Subcutaneous abdominal adipose tissue (tissue), 5 donors: ENCODE data around the gene PRRX2.

Experiments
- H3K27ac ChIP-seq: one replicate; pipeline ENCODE4 v1.7.0; 2013; ENCODE audit warnings: low read depth, mild to moderate bottlenecking, inconsistent platforms, low read length, moderate library complexity
- H3K27me3 ChIP-seq, 5 donors: one replicate each; pipeline ENCODE4 v1.7.0; 2013; ENCODE audit warnings: low read length in 5 of 5, inconsistent platforms in 1 of 5; ENCODE audit not compliant: control insufficient read depth in 5 of 5, insufficient read depth in 4 of 5
- H3K36me3 ChIP-seq, 5 donors: one replicate each; pipeline ENCODE4 v1.7.0; 2013; ENCODE audit warnings: low read length in 5 of 5; ENCODE audit not compliant: control insufficient read depth in 5 of 5, insufficient read depth in 5 of 5
- H3K4me1 ChIP-seq, 5 donors: one replicate each; pipeline ENCODE4 v1.7.0; 2013; ENCODE audit warnings: low read length in 5 of 5, mild to moderate bottlenecking in 3 of 5, moderate library complexity in 1 of 5; ENCODE audit not compliant: control insufficient read depth in 5 of 5, insufficient read depth in 5 of 5
- H3K4me3 ChIP-seq, 5 donors: one replicate each; pipeline ENCODE4 v1.7.0; 2013; ENCODE audit warnings: low read length in 5 of 5, low read depth in 1 of 5
- H3K9ac ChIP-seq, 5 donors: one replicate each; pipeline ENCODE4 v1.7.0; 2013; ENCODE audit warnings: low read length in 5 of 5, mild to moderate bottlenecking in 4 of 5, moderate library complexity in 3 of 5
- H3K9me3 ChIP-seq, 5 donors: one replicate each; pipeline ENCODE4 v1.7.0; 2013; ENCODE audit warnings: low read length in 5 of 5; ENCODE audit not compliant: control insufficient read depth in 5 of 5
- donor health status: healthy.
- donor health status: healthy.
- donor health status: healthy.
- donor health status: healthy.
- donor health status: healthy.

Gene PRRX2

GRCh38 chr9:129643706-129644105 is 21.7 kb upstream of the PRRX2 start:
- H3K9me3 ChIP-seq = no peaks in the 10 kb centered on the region
- peaks cover 10 to 31% (median 27%) of the 10 kb centered on the region in 5 donors for H3K4me1 ChIP-seq
- no peak overlapping the region for H3K9ac ChIP-seq
- no peak overlapping the region for H3K27ac ChIP-seq
- peaks cover 0 to 11% (median 7%) of the 10 kb centered on the region in 5 donors for H3K36me3 ChIP-seq
- H3K27me3 ChIP-seq = no peaks in the 10 kb centered on the region
- no peak overlapping the region for H3K4me3 ChIP-seq

- Histone ChIP-seq H3K27me3 (no peaks in the 10 kb centered on the region), H3K4me3 (no peak overlapping the region), H3K9ac (no peak overlapping the region), H3K4me1 (peaks cover 10 to 31% (median 27%) of the 10 kb centered on the region in 5 donors), H3K36me3 (peaks cover 0 to 4% (median under 1%) of the 10 kb centered on the region in 5 donors), H3K27ac (no peak overlapping the region), H3K9me3 (no peaks in the 10 kb centered on the region)
These were observed 21.1 kb upstream of the PRRX2 start for GRCh38 chr9:129644365-129644764.

- no peaks in the 10 kb centered on the region for H3K9me3 ChIP-seq
- H3K9ac ChIP-seq = no peak overlapping the region
- no peak overlapping the region for H3K27ac ChIP-seq
- no peak overlapping the region for H3K4me3 ChIP-seq
- H3K4me1 ChIP-seq = peaks cover 10 to 28% (median 24%) of the 10 kb centered on the region in 5 donors
- H3K36me3 ChIP-seq = no peaks in the 10 kb centered on the region
- H3K27me3 ChIP-seq = no peaks in the 10 kb centered on the region
These were observed 20.5 kb upstream of the PRRX2 start for GRCh38 chr9:129644902-129645301.

GRCh38 chr9:129646252-129646651 is 19.2 kb upstream of the PRRX2 start:
- Histone ChIP-seq H3K9me3 (no peaks in the 10 kb centered on the region), H3K4me1 (peaks cover under 1 to 15% (median 10%) of the 10 kb centered on the region in 5 donors), H3K27me3 (no peaks in the 10 kb centered on the region), H3K4me3 (no peak overlapping the region), H3K27ac (no peak overlapping the region), H3K36me3 (no peaks in the 10 kb centered on the region), H3K9ac (no peak overlapping the region)

- no peaks in the 10 kb centered on the region for H3K36me3 ChIP-seq
- H3K4me1 ChIP-seq = peaks cover 0 to 10% (median 6%) of the 10 kb centered on the region in 5 donors
- H3K27me3 ChIP-seq = no peaks in the 10 kb centered on the region
- H3K27ac ChIP-seq = no peak overlapping the region
- H3K4me3 ChIP-seq = no peak overlapping the region
- H3K9me3 ChIP-seq = no peaks in the 10 kb centered on the region
- H3K9ac ChIP-seq = no peak overlapping the region
These were observed 18.8 kb upstream of the PRRX2 start for GRCh38 chr9:129646654-129647053.

- H3K9me3 ChIP-seq = no peaks in the 10 kb centered on the region
- no peaks in the 10 kb centered on the region for H3K27me3 ChIP-seq
- H3K4me3 ChIP-seq = no peak overlapping the region
- H3K36me3 ChIP-seq = no peaks in the 10 kb centered on the region
- H3K27ac ChIP-seq = no peak overlapping the region
- peaks cover 0 to 6% (median 5%) of the 10 kb centered on the region in 5 donors for H3K4me1 ChIP-seq
- H3K9ac ChIP-seq = no peak overlapping the region
These were observed 17.8 kb upstream of the PRRX2 start for GRCh38 chr9:129647635-129648034.

- Histone ChIP-seq H3K9me3 (no peaks in the 10 kb centered on the region), H3K27ac (no peak overlapping the region), H3K4me3 (no peak overlapping the region), H3K27me3 (no peaks in the 10 kb centered on the region), H3K36me3 (no peaks in the 10 kb centered on the region), H3K4me1 (peaks cover 0 to 5% (median 5%) of the 10 kb centered on the region in 5 donors), H3K9ac (no peak overlapping the region)
These were observed 17.2 kb upstream of the PRRX2 start for GRCh38 chr9:129648092-129648763.

- no peaks in the 10 kb centered on the region for H3K27me3 ChIP-seq
- H3K4me3 ChIP-seq = no peak overlapping the region
- H3K36me3 ChIP-seq = no peaks in the 10 kb centered on the region
- H3K9me3 ChIP-seq = no peaks in the 10 kb centered on the region
- H3K27ac ChIP-seq = no peak overlapping the region
- H3K9ac ChIP-seq = no peak overlapping the region
- peaks cover 0 to 5% (median 5%) of the 10 kb centered on the region in 5 donors for H3K4me1 ChIP-seq
These were observed 16.7 kb upstream of the PRRX2 start for GRCh38 chr9:129648764-129649115.

- no peak overlapping the region for H3K27ac ChIP-seq
These were observed 15.4 kb upstream of the PRRX2 start for GRCh38 chr9:129649726-129650679.

GRCh38 chr9:129650680-129651235 is 14.7 kb upstream of the PRRX2 start:
- Histone ChIP-seq H3K27ac (no peak overlapping the region), H3K4me3 (no peak overlapping the region), H3K36me3 (no peaks in the 10 kb centered on the region), H3K27me3 (peaks cover 0 to 3% (median 0%) of the 10 kb centered on the region in 5 donors), H3K4me1 (peaks cover 0 to 11% (median 5%) of the 10 kb centered on the region in 5 donors), H3K9ac (no peak overlapping the region), H3K9me3 (no peaks in the 10 kb centered on the region)

More at GRCh38 chr9:129649726-129650679, 15.4 kb upstream of the PRRX2 start:
- Histone ChIP-seq H3K4me3 (no peak overlapping the region), H3K9ac (no peak overlapping the region), H3K9me3 (no peaks in the 10 kb centered on the region), H3K36me3 (no peaks in the 10 kb centered on the region), H3K4me1 (peaks cover 0 to 10% (median 5%) of the 10 kb centered on the region in 5 donors), H3K27me3 (peaks cover 0 to 3% (median 0%) of the 10 kb centered on the region in 5 donors)
